ENCODE measurements around the gene CD300LG.

DNA sequence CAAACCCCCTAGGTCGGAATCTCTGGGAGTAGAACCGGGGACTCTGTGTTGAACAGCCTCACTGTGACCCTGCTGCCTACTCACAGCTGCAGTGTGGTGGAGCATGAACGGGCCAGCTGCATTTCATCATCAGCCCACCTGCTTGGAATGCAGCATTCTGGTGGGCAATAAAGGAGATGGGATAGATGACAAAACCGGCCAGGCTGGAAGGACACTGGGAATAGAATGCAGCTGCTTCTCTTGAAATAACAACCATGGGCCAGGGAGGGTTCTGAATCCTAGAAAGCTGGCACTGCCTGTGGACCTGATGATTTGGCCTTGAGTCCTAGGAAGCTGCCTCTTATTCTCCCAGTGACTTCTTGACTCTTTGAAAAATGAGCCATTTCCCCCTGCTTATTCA, 43.2 kb upstream of the CD300LG start:
- TF ChIP-seq MAFK (IDR thresholded peaks at IDR 0.05; ENCODE audit: partially characterized antibody) (no peak), CBX2 (IDR thresholded peaks at IDR 0.05; ENCODE audit: borderline replicate concordance, low read depth) (no peak), CTCF (IDR thresholded peaks at IDR 0.05) (no peak), EP300 (IDR thresholded peaks at IDR 0.05) (no peak), CHD2 (IDR thresholded peaks at IDR 0.05; ENCODE audit: low read length, partially characterized antibody) (no peak)
- TF ChIP-seq, protein P1, sequence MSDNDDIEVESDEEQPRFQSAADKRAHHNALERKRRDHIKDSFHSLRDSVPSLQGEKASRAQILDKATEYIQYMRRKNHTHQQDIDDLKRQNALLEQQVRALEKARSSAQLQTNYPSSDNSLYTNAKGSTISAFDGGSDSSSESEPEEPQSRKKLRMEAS (IDR thresholded peaks at IDR 0.05) = no peak
